Measurements from ENCODE around the gene EDN1. TPM values are rescaled to one million over a fixed set of nuclear protein-coding genes. Genes with fewer than 3 reads are reported as not detected.

EDN1 gene
- total RNA-seq, 2 experiments from 2014 or later = 0.14 TPM; not detected in 1

- DNase-seq = no peak
- Mint-ChIP-seq H3K27me3 (no peaks in the 10 kb centered on the region), H3K4me1 (no peaks in the 10 kb centered on the region), H3K4me3 (no peak overlapping the region), H3K27ac (no peak overlapping the region), H3K36me3 (no peaks in the 10 kb centered on the region), H3K9me3 (no peaks in the 10 kb centered on the region)
- no peak for ATAC-seq (ENCODE audit: low read depth)
- POLR2A ChIA-PET = interaction anchor here (0.5 kb wide), 1 partner anchor 1219 kb away, joined by 4 read pairs; no protein-coding TSS in a partner anchor
These were observed 54.1 kb downstream of the EDN1 start for GRCh38 chr6:12344296-12344695.

- no peaks in the 10 kb centered on the region for H3K36me3 Mint-ChIP-seq
- H3K27ac Mint-ChIP-seq = no peak overlapping the region
- DNase-seq = no peak
- no peak for ATAC-seq (ENCODE audit: low read depth)
- H3K4me3 Mint-ChIP-seq = no peak overlapping the region
- H3K4me1 Mint-ChIP-seq = no peaks in the 10 kb centered on the region
- H3K9me3 Mint-ChIP-seq = no peaks in the 10 kb centered on the region
- no peaks in the 10 kb centered on the region for H3K27me3 Mint-ChIP-seq
- POLR2A ChIA-PET = interaction anchor here (0.5 kb wide), 1 partner anchor 1220 kb away, joined by 4 read pairs; no protein-coding TSS in a partner anchor
These were observed 55.0 kb downstream of the EDN1 start for GRCh38 chr6:12344961-12345693.

GRCh38 chr6:12345694-12346058 is 55.5 kb downstream of the EDN1 start:
- H3K27me3 Mint-ChIP-seq = no peaks in the 10 kb centered on the region
- H3K36me3 Mint-ChIP-seq = no peaks in the 10 kb centered on the region
- no peak overlapping the region for H3K4me3 Mint-ChIP-seq
- peaks cover 1% of the 10 kb centered on the region for H3K9me3 Mint-ChIP-seq
- H3K27ac Mint-ChIP-seq = no peak overlapping the region
- DNase-seq (no peak), ATAC-seq (ENCODE audit: low read depth) (no peak)
- no peaks in the 10 kb centered on the region for H3K4me1 Mint-ChIP-seq
- POLR2A ChIA-PET = no interaction called here

Measured in activated naive CD8-positive, alpha-beta T cell treated with anti-CD3 and anti-CD28 coated beads, Interleukin-2, amount 10 ng/mL, durations not matched to agents 7 days and 5 days (primary cell).